Activated CD4-positive, alpha-beta memory T cell treated with anti-CD3 and anti-CD28 coated beads for 36 hours (primary cell): ENCODE data around the gene ADGRG6. TPM values are rescaled to one million over a fixed set of nuclear protein-coding genes. Genes with fewer than 3 reads are reported as not detected.
"Not testable (repeated sequence)": the region's sequence is repeated elsewhere in the genome, so short reads cannot be mapped to it uniquely, and the experiment has no call there.

Experiments
- CTCF ChIA-PET: fragments of 350-600 bp; sonication (Branson Sonifier 250); formaldehyde crosslinking; loops from one replicate; lab custom pipeline; 2021; ENCODE audit warnings: antibody characterized with exemption, inconsistent platforms; lab: Charles Lee
- POLR2A ChIA-PET: fragments of 350-600 bp; sonication (Branson Sonifier 250); formaldehyde crosslinking; loops from one replicate; lab custom pipeline; 2021; ENCODE audit warnings: antibody characterized with exemption; lab: Charles Lee
- DNase-seq: peaks from one replicate; pipeline ENCODE4 v3.0.0-alpha.2; 2020
- H3K27ac Mint-ChIP-seq: one replicate; pipeline ENCODE4 v1.8.0; 2021; ENCODE audit warnings: mixed read lengths
- H3K27me3 Mint-ChIP-seq: one replicate; pipeline ENCODE4 v1.8.0; 2021; ENCODE audit warnings: mixed read lengths
- H3K36me3 Mint-ChIP-seq: one replicate; pipeline ENCODE4 v1.8.0; 2021; ENCODE audit warnings: mixed read lengths
- H3K4me1 Mint-ChIP-seq: one replicate; pipeline ENCODE4 v1.8.0; 2021; ENCODE audit warnings: low read depth, mixed read lengths
- H3K4me3 Mint-ChIP-seq: one replicate; pipeline ENCODE4 v1.8.0; 2021; ENCODE audit warnings: mild to moderate bottlenecking, mixed read lengths
- H3K9me3 Mint-ChIP-seq: one replicate; pipeline ENCODE4 v1.8.0; 2021; ENCODE audit warnings: mixed read lengths
- intact Hi-C: fragments of 100-400 bp; cut with micrococcal nuclease; formaldehyde crosslinking; loops from one replicate; pipeline ENCODE4 v1.15.1; 2023
- total RNA-seq, 2 experiments: library from RNA; stranded (reverse); gene quantifications; one replicate each; pipeline ENCODE4 v1.2.3, GENCODE V29; 2021

ADGRG6 gene
- total RNA-seq, 2 experiments from 2014 or later = 0.12 to 0.55 TPM

GRCh38 chr6:142276256-142276655 lies 25.6 kb upstream of the ADGRG6 start:
- CTCF ChIA-PET = no interaction called here
- peaks cover 4% of the 10 kb centered on the region for H3K9me3 Mint-ChIP-seq
- no peaks in the 10 kb centered on the region for H3K27me3 Mint-ChIP-seq
- no peak overlapping the region for H3K27ac Mint-ChIP-seq
- DNase-seq = no peak
- intact Hi-C loops = no loop called here
- POLR2A ChIA-PET = no interaction called here
- no peak overlapping the region for H3K4me3 Mint-ChIP-seq
- no peaks in the 10 kb centered on the region for H3K36me3 Mint-ChIP-seq
- no peaks in the 10 kb centered on the region for H3K4me1 Mint-ChIP-seq

- Mint-ChIP-seq H3K27ac (no peak overlapping the region), H3K4me3 (no peak overlapping the region), H3K9me3 (peaks cover 14% of the 10 kb centered on the region), H3K27me3 (no peaks in the 10 kb centered on the region), H3K36me3 (no peaks in the 10 kb centered on the region), H3K4me1 (no peaks in the 10 kb centered on the region)
- ChIA-PET POLR2A (no interaction called here), CTCF (interaction anchor here (0.7 kb wide), 1 partner anchor 50 kb away, joined by 3 read pairs; no protein-coding TSS in a partner anchor)
- intact Hi-C loops = no loop called here
- no peak for DNase-seq
These were observed 22.2 kb upstream of the ADGRG6 start for GRCh38 chr6:142279350-142280180.

GRCh38 chr6:142280265-142280664 lies 21.5 kb upstream of the ADGRG6 start:
- H3K27ac Mint-ChIP-seq = no peak overlapping the region
- intact Hi-C loops = no loop called here
- no peak for DNase-seq
- H3K4me3 Mint-ChIP-seq = no peak overlapping the region
- CTCF ChIA-PET = no interaction called here
- H3K9me3 Mint-ChIP-seq = peaks cover 14% of the 10 kb centered on the region
- POLR2A ChIA-PET = no interaction called here
- no peaks in the 10 kb centered on the region for H3K4me1 Mint-ChIP-seq
- H3K27me3 Mint-ChIP-seq = no peaks in the 10 kb centered on the region
- H3K36me3 Mint-ChIP-seq = no peaks in the 10 kb centered on the region

- CTCF ChIA-PET = no interaction called here
- no peak overlapping the region for H3K27ac Mint-ChIP-seq
- H3K9me3 Mint-ChIP-seq = peaks cover 14% of the 10 kb centered on the region
- no peaks in the 10 kb centered on the region for H3K4me1 Mint-ChIP-seq
- intact Hi-C loops = no loop called here
- no peak for DNase-seq
- H3K4me3 Mint-ChIP-seq = no peak overlapping the region
- no peaks in the 10 kb centered on the region for H3K27me3 Mint-ChIP-seq
- POLR2A ChIA-PET = no interaction called here
- no peaks in the 10 kb centered on the region for H3K36me3 Mint-ChIP-seq
These were observed 20.9 kb upstream of the ADGRG6 start for GRCh38 chr6:142280927-142281326.

GRCh38 chr6:142283138-142283537 lies 18.7 kb upstream of the ADGRG6 start:
- H3K9me3 Mint-ChIP-seq = peaks cover 14% of the 10 kb centered on the region
- H3K4me3 Mint-ChIP-seq, DNase-seq, H3K4me1 Mint-ChIP-seq, CTCF ChIA-PET, intact Hi-C loops, H3K27ac Mint-ChIP-seq, POLR2A ChIA-PET, H3K36me3 Mint-ChIP-seq, H3K27me3 Mint-ChIP-seq: not testable (repeated sequence)

- intact Hi-C loops = no loop called here
- CTCF ChIA-PET = no interaction called here
- H3K4me3 Mint-ChIP-seq = no peak overlapping the region
These were observed 17.4 kb upstream of the ADGRG6 start for GRCh38 chr6:142284419-142284818.

GRCh38 chr6:142285235-142286087 lies 16.3 kb upstream of the ADGRG6 start:
- ChIA-PET CTCF (no interaction called here), POLR2A (no interaction called here)
- no peak for DNase-seq
- intact Hi-C loops = no loop called here
- Mint-ChIP-seq H3K27me3 (no peaks in the 10 kb centered on the region), H3K4me3 (no peak overlapping the region), H3K27ac (no peak overlapping the region), H3K4me1 (no peaks in the 10 kb centered on the region), H3K36me3 (no peaks in the 10 kb centered on the region), H3K9me3 (peaks cover 14% of the 10 kb centered on the region)

More at GRCh38 chr6:142284419-142284818, 17.4 kb upstream of the ADGRG6 start:
- Mint-ChIP-seq H3K4me1 (no peaks in the 10 kb centered on the region), H3K36me3 (no peaks in the 10 kb centered on the region), H3K27ac (no peak overlapping the region), H3K27me3 (no peaks in the 10 kb centered on the region), H3K9me3 (peaks cover 14% of the 10 kb centered on the region)
- no peak for DNase-seq
- POLR2A ChIA-PET = no interaction called here

- POLR2A ChIA-PET = no interaction called here
- peaks cover 12% of the 10 kb centered on the region for H3K9me3 Mint-ChIP-seq
- H3K27me3 Mint-ChIP-seq = no peaks in the 10 kb centered on the region
- DNase-seq = no peak
- H3K4me3 Mint-ChIP-seq = no peak overlapping the region
- no peaks in the 10 kb centered on the region for H3K36me3 Mint-ChIP-seq
- CTCF ChIA-PET = no interaction called here
- no peak overlapping the region for H3K27ac Mint-ChIP-seq
- H3K4me1 Mint-ChIP-seq = no peaks in the 10 kb centered on the region
- intact Hi-C loops = no loop called here
These were observed 15.8 kb upstream of the ADGRG6 start for GRCh38 chr6:142286088-142286409.

GRCh38 chr6:142289687-142290086 lies 12.1 kb upstream of the ADGRG6 start:
- peaks cover 3% of the 10 kb centered on the region for H3K27me3 Mint-ChIP-seq
- no peaks in the 10 kb centered on the region for H3K36me3 Mint-ChIP-seq
- H3K4me1 Mint-ChIP-seq = no peaks in the 10 kb centered on the region
- CTCF ChIA-PET = no interaction called here
- H3K4me3 Mint-ChIP-seq = no peak overlapping the region
- POLR2A ChIA-PET = no interaction called here
- intact Hi-C loops = no loop called here
- no peaks in the 10 kb centered on the region for H3K9me3 Mint-ChIP-seq
- no peak overlapping the region for H3K27ac Mint-ChIP-seq
- DNase-seq = no peak

GRCh38 chr6:142290851-142291250 lies 11.0 kb upstream of the ADGRG6 start:
- Mint-ChIP-seq H3K4me1 (no peaks in the 10 kb centered on the region), H3K4me3 (no peak overlapping the region), H3K27ac (no peak overlapping the region), H3K9me3 (no peaks in the 10 kb centered on the region), H3K36me3 (no peaks in the 10 kb centered on the region), H3K27me3 (peaks cover 3% of the 10 kb centered on the region)
- CTCF ChIA-PET = no interaction called here
- POLR2A ChIA-PET = no interaction called here
- DNase-seq = no peak
- intact Hi-C loops = no loop called here

- Mint-ChIP-seq H3K9me3 (no peaks in the 10 kb centered on the region), H3K27ac (no peak overlapping the region), H3K36me3 (no peaks in the 10 kb centered on the region), H3K4me1 (no peaks in the 10 kb centered on the region), H3K27me3 (peaks cover 3% of the 10 kb centered on the region), H3K4me3 (no peak overlapping the region)
- no peak for DNase-seq
- ChIA-PET POLR2A (no interaction called here), CTCF (no interaction called here)
- intact Hi-C loops = no loop called here
These were observed 10.3 kb upstream of the ADGRG6 start for GRCh38 chr6:142291512-142291911.

GRCh38 chr6:142292166-142292924 lies 9.5 kb upstream of the ADGRG6 start:
- H3K36me3 Mint-ChIP-seq = no peaks in the 10 kb centered on the region
- H3K4me3 Mint-ChIP-seq = no peak overlapping the region
- intact Hi-C loops = no loop called here
- H3K4me1 Mint-ChIP-seq = no peaks in the 10 kb centered on the region
- H3K27ac Mint-ChIP-seq = no peak overlapping the region
- POLR2A ChIA-PET = no interaction called here
- no peaks in the 10 kb centered on the region for H3K9me3 Mint-ChIP-seq
- CTCF ChIA-PET = no interaction called here
- DNase-seq = no peak
- peaks cover 3% of the 10 kb centered on the region for H3K27me3 Mint-ChIP-seq
